SU-DHL-6 (cell line): ENCODE measurements around the gene BASP1.

Experiments used
- EZH2phosphoT487 ChIP-seq: fragments of 200-600 bp; sonication (generic), shearing (Covaris generic); conservative IDR thresholded peaks from 2 replicates; pipeline ENCODE4 v1.6.1; 2018; ENCODE audit warnings: mild to moderate bottlenecking, antibody characterized with exemption, low read length, moderate library complexity, mixed read lengths
- TF ChIP-seq, protein P1 (sequence below): fragments of 200-600 bp; sonication (generic); IDR thresholded peaks from one replicate; pipeline ENCODE4 v1.5.1; 2017; ENCODE audit warnings: antibody characterized with exemption, mild to moderate bottlenecking, low read length, moderate library complexity; ENCODE audit not compliant: insufficient read depth, poor library complexity, severe bottlenecking

DNA sequence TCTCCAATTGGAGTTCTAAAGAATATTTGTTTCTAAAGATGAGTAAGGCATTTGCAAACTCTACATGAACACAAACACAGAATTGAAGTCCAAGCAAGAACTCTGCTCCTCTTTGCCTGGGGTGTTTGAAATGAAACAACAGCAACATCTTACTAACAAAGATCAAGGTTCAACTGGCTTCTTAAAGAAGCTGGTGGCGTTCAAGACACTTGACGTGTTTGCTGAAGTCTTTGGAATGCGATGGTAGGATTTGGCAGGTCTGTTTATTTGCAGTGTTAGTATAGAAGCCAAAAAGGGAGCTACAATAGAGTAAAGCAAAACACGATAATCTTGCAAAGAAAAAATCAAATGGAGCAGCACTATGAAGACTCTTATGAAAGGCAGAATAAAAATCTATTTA, 94.9 kb downstream of the BASP1 start:
- TF ChIP-seq, protein P1, sequence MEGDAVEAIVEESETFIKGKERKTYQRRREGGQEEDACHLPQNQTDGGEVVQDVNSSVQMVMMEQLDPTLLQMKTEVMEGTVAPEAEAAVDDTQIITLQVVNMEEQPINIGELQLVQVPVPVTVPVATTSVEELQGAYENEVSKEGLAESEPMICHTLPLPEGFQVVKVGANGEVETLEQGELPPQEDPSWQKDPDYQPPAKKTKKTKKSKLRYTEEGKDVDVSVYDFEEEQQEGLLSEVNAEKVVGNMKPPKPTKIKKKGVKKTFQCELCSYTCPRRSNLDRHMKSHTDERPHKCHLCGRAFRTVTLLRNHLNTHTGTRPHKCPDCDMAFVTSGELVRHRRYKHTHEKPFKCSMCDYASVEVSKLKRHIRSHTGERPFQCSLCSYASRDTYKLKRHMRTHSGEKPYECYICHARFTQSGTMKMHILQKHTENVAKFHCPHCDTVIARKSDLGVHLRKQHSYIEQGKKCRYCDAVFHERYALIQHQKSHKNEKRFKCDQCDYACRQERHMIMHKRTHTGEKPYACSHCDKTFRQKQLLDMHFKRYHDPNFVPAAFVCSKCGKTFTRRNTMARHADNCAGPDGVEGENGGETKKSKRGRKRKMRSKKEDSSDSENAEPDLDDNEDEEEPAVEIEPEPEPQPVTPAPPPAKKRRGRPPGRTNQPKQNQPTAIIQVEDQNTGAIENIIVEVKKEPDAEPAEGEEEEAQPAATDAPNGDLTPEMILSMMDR, result no peak
- TF ChIP-seq EZH2phosphoT487, result no peak
